ENCODE data around the gene CLMN. TPM values are rescaled to one million over a fixed set of nuclear protein-coding genes. Genes with fewer than 3 reads are reported as not detected.

Gene CLMN
- total RNA-seq, 1 experiment from 2014 or later = 33.4 TPM

DNA sequence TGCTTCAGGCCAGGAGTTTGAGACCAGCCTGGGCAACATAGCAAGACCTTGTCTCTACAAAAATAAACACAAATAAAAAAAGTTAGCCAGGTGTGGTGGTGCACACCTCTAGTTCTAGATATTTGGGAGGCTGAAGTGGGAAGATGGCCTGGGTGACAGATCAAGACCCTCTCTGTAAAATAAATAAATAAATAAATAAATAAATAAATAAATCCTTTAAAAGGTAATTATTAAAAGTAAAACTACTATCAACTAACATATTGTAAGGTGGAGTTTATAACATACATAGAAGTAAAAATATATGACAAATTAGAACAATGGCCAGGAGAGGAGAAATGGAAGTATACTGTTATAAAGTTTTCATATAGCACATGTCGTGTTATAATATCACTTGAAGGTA, 33.3 kb upstream of the CLMN start (continued):
- TF ChIP-seq, protein P1, sequence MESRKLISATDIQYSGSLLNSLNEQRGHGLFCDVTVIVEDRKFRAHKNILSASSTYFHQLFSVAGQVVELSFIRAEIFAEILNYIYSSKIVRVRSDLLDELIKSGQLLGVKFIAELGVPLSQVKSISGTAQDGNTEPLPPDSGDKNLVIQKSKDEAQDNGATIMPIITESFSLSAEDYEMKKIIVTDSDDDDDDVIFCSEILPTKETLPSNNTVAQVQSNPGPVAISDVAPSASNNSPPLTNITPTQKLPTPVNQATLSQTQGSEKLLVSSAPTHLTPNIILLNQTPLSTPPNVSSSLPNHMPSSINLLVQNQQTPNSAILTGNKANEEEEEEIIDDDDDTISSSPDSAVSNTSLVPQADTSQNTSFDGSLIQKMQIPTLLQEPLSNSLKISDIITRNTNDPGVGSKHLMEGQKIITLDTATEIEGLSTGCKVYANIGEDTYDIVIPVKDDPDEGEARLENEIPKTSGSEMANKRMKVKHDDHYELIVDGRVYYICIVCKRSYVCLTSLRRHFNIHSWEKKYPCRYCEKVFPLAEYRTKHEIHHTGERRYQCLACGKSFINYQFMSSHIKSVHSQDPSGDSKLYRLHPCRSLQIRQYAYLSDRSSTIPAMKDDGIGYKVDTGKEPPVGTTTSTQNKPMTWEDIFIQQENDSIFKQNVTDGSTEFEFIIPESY (IDR thresholded peaks at IDR 0.05; ENCODE audit: extremely low read depth, insufficient replicate concordance, low read length) = no peak
- TF ChIP-seq POLR2A (IDR thresholded peaks at IDR 0.05; ENCODE audit: borderline replicate concordance, extremely low read depth, insufficient read depth, insufficient read length) = no peak
- TF ChIP-seq FOSL1 (IDR thresholded peaks at IDR 0.05; ENCODE audit: low read depth) = no peak
- TF ChIP-seq EGR1 (IDR thresholded peaks at IDR 0.05; ENCODE audit: low read depth) = no peak

DNA sequence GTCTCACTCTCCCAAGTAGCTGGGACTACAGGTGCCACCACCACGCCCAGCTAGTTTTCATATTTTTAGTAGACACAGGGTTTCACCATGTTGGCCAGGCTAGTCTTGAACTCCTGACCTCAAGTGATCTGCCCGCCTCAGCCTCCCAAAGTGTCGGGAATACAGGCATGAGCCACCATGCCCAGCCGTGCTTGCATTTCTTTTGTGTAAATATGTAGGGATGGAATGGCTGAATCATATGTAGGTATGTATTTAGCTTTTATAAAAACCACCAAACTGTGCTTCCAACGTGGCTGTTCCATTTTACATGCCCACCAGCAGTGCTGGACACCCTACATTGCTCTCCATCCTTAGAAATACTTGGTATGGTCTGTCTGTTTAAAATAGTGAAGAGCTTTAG, 32.8 kb upstream of the CLMN start:
- H3K9me2 ChIP-seq (ENCODE audit: insufficient read depth) = no peaks in the 10 kb centered on the region
- no peak for ATAC-seq
- no peaks in the 10 kb centered on the region for H3K36me3 ChIP-seq (ENCODE audit: control insufficient read depth in 1 of 2, insufficient read depth in 2 of 2, low read length in 2 of 2)
- H3K9me3 ChIP-seq (ENCODE audit: control insufficient read depth in 1 of 2, insufficient read depth in 1 of 2, low read depth in 1 of 2, low read length in 2 of 2) = peaks cover 0 to 3% of the 10 kb centered on the region in 2 experiments; a peak in 1 of 4 replicates
- ChIA-PET POLR2A (interaction anchor here (0.6 kb wide), 1 partner anchor 10 kb away, joined by 3 read pairs; no protein-coding TSS in a partner anchor), CTCF (interaction anchor here (1.6 kb wide), 1 partner anchor 9 kb away, joined by 9 read pairs; no protein-coding TSS in a partner anchor), RAD21 (ENCODE audit: low non-redundant PET in 1 of 2, low total read pairs in 2 of 2, uncharacterized antibody in 2 of 2, unreplicated experiment in 2 of 2) (no interaction called here)
- DNase-seq (ENCODE audit: low read depth, low spot score) = no peak
- no peak overlapping the region for H2AFZ ChIP-seq (ENCODE audit: low read depth, low read length, poor library complexity, severe bottlenecking)
- H3K4me3 ChIP-seq (replicated peaks in 1 of 2; ENCODE audit: low read depth in 1 of 2, low read length in 2 of 2) = no peak overlapping the region
- no peaks in the 10 kb centered on the region for H3K27me3 ChIP-seq (ENCODE audit: insufficient read depth, low read length)
- H3K27ac ChIP-seq (ENCODE audit: low read depth, low read length) = no peak overlapping the region
- no peak overlapping the region for H3K9ac ChIP-seq (ENCODE audit: low read length)
- H3K4me1 ChIP-seq (ENCODE audit: control insufficient read depth in 1 of 2, insufficient read depth in 2 of 2, low read length in 2 of 2) = no peaks in the 10 kb centered on the region
- H3K79me2 ChIP-seq (ENCODE audit: insufficient read depth, low read length) = no peaks in the 10 kb centered on the region
- H4K20me1 ChIP-seq (ENCODE audit: insufficient read depth) = no peaks in the 10 kb centered on the region
- no peak overlapping the region for H3K4me2 ChIP-seq (ENCODE audit: low read length)
- TF ChIP-seq, protein P1 (IDR thresholded peaks at IDR 0.05; ENCODE audit: extremely low read depth, insufficient replicate concordance, low read length) = no peak
- no peak for TF ChIP-seq RAD21 (IDR thresholded peaks at IDR 0.05; ENCODE audit: low read depth)
- no peak for TF ChIP-seq ELF1 (IDR thresholded peaks at IDR 0.05; ENCODE audit: borderline replicate concordance, low read depth)
- TF ChIP-seq EZH2phosphoT487 (IDR thresholded peaks at IDR 0.05; ENCODE audit: borderline replicate concordance) = no peak
- BruUV-seq (replicated peaks) = no TSS peak
- intact Hi-C loops (cut with micrococcal nuclease) = no loop called here
